Activated naive CD8-positive, alpha-beta T cell treated with anti-CD3 and anti-CD28 coated beads, Interleukin-2, amount 50 U/mL, for 16 hours (primary cell): ENCODE results near the gene AKAP13.

Source experiments
- DNase-seq: peaks from one replicate; pipeline ENCODE4 v3.0.0-alpha.2; 2020; ENCODE audit warnings: low read depth, low spot score

Gene AKAP13

DNA sequence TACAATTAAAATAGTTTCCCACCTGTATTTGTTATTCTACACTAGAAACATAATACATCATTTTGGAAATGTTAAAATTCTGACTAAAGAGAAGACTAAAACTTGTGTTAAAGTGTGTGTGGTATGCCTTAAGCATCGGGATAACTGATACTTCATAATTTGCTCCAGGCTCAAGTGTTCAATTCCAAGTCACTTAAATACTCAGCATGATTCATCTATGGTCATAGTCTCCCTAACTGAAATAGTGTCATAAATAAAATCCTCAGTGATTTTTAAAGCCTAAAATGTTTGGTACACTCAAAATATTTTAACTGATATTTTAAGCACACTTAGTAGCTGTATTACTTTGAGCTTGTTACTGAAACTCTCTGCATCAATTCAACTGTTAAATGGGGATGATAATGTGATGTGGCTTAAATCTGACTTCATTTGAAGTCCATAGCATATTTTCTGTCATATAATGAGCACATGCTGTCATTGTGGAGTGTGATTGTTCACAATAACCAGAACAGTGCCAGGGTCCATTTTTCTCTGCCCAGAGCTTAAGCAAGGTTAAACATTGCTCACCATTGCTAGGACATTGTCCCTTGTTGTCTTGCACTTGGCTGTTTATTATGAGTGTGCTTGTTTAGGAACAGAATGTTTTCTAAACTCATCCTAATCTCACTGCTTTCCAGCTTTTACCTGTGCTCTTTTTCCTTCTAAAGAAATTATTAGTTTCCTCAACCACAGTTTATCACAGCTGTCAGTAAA lies 292.1 kb downstream of the AKAP13 start:
- no peak for DNase-seq

DNA sequence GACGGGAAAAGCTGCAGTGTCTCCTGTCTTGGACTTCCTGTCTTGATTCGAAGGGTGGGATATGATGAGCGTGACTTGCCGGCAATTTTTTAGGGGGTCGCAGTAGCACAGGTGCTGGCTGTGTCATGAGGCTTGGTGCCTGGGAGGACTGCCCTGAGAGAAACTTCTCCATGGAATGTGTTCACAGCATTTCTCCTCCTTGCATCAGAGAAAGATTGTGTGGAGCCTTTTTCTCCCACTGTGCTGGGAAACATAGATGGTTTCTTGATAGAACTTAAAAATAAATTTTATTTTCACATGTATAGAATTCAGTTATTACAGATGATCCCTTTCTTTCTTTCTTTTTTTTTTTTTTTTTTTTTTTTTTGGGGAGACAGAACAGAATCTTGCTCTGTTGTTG lies 292.9 kb downstream of the AKAP13 start:
- no peak for DNase-seq

DNA sequence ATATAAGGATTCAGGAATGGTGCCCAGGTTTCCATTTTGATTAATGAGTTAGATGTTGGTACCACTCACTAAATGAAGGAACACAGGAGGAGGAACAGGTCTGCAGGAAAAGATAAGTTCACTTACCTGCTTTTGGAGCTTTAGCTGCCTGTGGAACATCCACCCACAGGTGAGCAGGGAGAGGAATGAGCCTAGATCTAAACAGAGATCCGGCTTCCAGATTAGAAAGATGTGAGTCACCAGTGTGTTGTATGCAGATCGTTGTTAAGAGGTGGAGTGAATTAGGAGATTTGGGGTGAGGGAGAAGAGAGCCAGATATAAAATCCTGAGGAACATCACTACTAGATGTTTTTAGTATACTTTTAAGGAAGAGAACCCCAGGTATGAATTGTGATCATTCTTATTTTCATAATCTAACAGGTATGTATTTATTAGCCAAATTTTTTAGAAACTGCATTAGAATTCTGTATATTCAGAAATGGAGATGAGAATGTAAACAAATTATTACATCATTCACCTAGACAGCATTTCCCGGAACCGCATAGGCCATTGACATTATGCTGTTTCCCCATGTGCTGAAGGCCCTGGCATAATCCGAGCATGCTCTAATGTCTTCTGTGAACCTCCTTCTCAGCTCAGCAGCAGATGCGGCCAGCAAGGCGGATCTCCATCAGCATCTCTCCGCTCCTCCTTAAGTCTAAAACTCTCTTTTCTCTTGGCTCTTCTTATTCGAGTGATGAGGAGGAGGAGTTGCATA lies 296.1 kb downstream of the AKAP13 start:
- no peak for DNase-seq

DNA sequence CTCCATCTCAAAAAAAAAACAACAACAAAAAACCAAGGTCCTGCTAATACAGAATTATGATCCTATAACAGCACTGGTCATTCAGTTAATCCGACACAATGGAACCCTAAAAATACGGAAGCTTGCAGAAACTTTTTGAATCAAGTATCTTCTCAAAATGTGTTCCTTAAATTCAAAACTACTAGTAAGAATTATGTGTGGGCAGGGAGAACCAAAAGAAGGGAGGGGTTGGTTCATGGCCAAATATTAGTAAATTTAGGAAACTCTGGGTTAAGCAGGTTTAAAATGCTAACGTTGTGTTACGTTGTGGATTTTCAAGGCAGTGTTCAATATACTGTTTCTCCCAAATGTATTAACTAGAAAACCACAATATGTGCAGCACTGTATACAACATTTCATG lies 298.8 kb downstream of the AKAP13 start:
- no peak for DNase-seq

DNA sequence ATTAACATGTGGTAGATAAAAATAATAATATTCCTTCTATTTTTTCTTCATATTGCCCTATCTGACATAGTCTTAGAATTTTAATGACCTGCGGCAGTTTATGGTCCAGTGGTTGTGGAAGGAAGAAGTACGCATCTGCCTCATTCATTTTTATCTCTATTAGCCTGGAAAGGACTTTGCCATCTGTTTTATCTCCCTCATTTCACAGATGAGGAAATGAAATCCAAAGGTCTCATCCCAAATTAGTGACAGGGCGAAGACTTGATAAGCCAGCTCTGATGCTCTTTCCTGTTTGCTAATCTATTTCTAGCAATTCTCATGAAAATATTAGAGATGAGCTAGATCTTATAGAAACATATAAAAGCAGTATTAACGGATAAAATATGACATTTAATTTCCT lies 301.0 kb downstream of the AKAP13 start:
- no peak for DNase-seq

DNA sequence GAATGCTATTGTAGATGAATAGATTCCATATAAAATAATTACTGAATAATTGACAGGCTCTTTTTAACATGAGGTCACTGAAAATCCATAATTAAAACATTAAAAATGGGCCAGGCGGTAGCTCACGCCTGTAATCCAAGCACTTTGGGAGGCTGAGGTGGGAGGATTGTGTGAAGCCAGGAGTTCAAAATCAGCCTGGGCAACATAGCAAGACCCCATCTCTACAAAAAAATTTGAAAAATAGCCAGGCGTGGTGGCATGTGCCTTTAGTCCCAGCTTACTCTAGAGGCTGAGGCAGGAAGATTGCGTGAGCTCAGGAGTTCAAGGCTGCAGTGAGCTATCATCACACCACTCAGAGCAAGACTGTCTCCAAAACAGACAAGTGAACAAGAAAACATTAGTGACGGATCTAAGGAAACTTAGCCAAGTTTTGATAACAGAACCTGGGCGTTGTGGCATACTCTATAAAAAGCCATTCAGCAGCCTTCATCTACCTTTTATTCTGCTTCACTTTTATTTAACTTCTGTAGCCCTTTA lies 303.8 kb downstream of the AKAP13 start:
- DNase-seq: no peak

DNA sequence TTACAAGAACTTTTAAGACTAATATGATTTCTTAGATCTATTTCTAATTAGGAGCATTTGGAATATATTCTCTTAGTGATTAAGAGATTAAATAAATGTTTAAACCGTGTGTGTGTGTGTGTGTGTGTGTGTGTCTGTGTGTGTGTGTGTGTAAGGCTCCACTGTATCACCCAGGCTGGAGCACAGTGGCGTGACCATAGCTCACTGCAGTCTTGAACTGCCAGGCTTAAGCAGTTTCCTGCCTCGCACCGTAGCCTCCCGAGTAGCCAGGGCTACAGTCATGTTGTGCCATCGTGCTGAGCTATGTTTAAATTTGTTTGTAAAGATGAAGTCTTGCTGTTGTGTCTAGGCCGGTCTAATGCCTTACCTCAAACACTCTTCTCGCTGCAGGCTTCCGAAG lies 305.0 kb downstream of the AKAP13 start:
- DNase-seq: no peak

DNA sequence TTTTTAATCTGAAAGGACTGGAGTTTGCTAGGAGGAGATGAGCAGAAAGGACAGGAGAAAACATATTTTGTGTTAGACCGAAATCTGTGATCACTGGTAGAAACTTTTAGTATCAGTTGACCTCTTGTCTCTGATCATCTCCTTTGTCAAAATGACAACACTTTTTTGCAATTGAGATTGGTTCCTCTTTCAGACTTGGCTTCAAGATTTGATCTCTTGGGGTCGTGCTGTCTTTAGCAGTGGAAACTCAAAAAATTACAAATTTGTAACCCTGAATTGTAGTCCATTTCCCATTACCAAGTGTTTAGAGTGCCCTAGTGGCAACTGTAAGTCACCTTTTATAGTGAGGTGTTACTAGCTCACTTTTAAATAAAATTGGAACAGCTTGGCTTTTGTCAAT lies 306.9 kb downstream of the AKAP13 start:
- no peak for DNase-seq

DNA sequence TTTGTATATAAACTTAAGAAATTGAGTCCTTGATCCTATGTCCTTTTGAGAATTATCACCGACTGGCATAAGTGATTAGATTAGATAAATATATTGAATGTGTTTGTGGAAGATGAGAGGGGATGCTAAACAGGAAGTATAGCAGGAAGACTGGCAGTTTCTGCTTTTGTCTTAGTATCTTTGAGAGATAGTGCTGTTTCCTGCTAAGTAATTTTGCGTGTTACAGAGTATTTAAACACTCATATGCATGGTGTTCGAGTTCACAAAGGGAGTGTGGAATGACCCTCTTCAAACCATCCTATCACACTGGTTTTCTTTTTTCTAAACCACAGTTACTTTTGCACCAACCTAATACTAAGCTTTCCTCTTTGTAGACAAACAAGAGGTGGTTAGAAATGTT lies 308.3 kb downstream of the AKAP13 start:
- no peak for DNase-seq

DNA sequence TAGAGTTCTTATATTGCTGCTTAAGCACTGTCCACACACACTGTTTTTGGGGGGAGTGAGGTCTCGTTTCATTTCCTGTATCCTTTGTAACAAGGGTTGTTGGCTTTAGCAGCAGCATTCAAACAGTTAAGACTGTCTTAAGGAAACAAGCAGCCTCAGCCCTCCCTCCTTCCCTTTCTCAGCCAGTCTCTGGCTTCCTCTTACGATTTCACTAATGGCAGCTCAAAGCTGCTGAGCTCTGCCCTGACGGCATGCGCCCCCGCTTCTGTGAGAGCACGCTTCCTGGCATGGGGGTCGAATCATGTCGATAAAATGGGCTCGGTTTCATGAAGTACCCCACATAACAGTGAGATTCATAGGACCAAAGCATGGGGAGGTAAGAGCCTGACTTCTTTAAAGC lies 309.3 kb downstream of the AKAP13 start:
- DNase-seq: peak; percentile 26

DNA sequence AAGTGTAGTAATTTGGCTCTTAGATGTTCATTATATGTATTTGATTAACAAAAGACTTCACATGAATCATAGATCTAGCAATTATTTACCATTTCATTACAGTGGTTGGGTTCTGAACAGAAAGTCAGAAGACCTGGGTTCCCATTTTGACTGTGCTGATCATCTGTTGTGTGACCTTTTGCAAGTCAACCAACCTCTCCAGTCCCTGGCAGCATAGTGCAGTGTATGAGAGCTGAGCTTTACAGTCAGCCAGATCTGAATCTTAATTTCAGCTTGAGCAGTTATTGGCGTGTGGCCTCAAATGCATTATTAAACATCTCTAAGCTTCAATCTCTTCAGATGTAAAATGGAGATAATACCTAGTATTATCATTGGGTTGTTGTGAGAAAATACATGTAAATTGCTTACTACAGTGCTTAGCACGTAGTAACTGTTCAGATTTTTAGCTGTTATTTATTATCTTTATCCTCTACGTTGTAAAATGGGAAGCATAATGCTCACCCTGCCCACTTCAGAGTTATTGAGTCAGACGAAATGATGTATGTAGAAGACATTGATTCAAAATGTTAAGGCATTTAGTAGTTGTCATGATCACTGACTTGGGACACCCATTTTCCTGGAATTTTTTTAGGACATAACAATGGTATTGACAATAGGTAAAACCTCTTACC lies 310.3 kb downstream of the AKAP13 start:
- no peak for DNase-seq

DNA sequence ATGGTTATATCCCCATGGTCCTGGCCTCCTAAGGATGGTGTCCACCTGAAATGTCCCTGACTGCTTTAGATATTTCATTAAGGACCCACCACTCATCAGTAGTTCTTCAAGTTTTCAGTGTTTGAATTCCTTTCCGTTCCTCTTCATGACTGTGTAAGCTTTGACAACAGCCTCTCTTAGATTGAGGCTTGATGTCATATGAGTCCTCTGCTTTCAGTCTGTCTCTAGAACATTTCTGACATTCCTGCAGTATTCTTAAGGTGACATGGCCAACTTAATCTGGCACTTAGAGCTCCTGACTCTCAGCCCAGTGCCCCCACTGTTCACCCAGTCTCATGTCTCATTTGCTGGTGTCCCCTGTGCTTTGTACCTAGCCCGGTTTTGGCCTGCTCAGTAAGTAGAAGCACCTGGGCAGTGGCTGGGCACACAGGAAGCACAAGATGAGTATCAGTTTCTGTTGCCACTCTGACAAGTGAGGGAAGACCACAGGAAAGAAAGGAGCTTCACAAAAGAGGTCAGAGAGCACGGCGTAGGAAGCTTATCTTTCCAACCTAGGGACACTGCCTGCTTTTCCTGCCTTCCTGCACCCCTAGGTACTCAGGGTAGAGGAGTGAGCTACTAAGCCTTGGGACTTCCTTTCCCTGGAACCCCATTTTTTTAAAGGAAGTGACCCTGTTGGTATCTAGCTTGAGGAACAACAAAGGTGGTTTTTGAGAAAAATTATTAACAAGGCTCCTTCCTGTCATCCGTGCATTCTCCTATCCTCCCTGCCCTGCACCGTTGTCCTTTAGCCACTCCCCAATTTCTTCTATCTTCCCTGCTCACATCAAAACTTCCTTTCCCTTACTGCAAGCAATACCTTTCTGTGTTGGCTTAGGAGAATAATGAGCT lies 311.2 kb downstream of the AKAP13 start:
- no peak for DNase-seq

DNA sequence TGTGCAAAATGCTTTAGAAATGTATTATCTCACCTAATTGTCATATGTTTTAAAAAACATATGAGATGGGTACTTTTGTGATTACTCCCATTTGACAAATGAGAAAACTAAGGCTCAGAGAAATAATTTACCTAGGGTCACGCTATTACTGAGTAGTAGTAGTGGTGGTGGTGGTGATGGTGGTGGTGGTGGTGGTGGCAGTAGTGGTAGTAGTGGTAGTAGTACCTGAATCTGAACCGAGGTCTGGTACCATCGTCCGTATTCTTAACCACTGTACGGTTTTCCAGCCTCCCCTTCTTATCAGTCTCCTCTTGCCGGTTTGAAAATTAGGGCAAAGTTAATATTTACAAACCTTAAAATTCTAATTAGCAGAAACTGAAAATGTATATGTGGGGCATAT lies 311.9 kb downstream of the AKAP13 start:
- no peak for DNase-seq

DNA sequence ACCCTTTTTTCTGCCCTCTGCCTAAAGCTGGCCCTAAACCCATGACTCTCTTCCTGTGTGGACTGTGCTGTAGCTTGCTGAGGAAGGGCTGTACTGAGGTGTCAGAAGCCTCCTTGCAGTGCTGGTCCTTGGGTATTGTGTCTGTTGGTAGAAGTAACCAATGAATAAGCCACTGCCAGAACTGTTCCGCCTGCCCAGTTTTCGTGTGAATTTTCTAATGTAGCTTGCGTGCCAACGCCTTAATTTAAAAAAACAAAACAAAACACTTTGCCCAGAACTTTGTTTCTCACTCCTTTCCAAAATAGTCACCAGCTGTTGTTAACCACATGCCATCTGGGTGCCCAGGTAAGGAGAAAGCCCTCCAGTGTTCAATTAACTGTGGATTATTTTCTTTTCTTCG lies 312.5 kb downstream of the AKAP13 start:
- no peak for DNase-seq

DNA sequence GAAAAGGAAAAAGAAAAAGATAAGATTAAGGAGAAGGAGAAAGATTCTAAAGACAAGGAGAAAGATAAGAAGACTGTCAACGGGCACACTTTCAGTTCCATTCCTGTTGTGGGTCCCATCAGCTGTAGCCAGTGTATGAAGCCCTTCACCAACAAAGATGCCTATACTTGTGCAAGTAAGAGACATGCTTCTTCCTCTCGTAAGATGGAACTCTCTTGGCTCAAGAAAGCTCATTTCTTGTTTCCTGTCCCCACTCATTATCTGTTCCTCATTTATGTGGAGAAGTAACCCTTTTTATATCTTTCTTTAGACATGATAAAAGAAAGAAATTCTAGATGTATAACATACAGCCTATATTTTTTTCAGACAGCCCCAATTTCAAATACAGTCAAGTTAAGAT lies 312.9 kb downstream of the AKAP13 start:
- no peak for DNase-seq

DNA sequence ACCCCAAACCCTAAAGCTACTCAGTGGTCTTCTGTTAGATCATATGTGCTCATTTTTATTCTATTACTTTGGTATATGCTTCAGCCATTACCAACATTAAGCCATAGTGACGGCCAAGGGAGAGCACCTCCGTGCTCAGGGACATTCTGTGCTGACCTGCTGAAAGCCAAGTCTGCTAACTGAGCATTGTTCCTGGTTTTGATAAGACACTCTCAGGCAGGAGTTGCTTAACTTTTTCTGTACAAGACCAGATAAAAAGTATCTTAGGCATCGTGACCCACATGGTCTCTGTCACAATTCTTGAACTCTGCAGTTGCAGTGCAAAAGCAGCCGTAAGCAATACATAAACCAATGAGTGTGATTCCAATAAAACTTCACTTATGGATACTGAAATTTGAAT lies 313.7 kb downstream of the AKAP13 start:
- no peak for DNase-seq

DNA sequence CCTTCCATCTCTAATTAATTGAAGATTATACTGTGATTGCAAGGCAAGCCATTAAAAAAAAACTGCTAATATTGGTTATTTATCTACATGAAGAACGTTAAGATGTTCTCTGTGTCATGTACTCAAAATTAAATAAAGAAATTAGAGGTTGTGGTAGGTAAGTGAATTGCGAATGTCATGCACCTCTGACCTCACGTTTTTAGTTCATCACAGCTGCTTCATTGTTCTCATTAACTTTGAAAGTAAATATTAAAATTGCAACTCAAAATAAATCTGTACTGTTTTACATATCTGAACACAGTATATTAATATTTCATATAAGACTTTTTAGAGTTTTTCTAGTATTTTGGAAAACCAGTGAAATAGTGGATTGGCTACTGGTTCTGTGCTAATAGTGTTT lies 320.4 kb downstream of the AKAP13 start:
- DNase-seq: no peak

DNA sequence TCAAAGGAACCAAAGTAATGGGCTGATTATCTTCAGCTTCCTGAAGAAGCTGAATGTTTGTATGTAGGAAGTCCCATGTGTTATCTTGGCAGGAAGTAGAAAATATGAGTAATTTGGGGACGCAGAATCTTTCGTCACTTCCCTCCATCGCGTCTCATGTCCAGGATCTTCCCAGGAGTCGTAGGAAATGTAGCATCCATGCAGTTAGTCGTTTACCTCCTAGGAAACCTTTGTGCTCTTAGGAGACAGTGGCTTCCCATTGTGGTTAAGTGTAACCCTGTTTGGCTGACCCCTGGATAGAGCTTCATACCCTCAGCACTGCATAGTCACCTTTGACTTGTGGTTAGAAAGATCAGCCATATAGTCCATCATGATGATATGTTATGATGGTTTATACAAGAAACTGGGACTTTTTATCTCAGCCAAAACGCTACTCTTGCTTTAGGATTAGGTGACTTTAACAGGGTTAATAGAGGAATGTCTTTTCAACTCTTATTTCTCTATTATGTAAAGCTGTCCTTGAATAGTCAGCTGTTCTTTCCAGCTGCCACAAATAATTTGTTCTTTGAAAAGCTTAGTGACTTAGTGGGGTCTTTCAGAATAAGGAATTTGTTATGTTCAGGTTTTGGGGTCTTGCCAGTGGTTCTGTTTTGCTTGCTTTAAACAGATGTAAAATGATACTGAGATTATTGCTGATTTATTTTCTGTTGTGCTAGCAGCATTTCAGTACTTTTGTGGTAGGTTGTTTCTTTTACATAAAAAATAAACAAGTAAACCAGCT lies 322.1 kb downstream of the AKAP13 start:
- DNase-seq: no peak

DNA sequence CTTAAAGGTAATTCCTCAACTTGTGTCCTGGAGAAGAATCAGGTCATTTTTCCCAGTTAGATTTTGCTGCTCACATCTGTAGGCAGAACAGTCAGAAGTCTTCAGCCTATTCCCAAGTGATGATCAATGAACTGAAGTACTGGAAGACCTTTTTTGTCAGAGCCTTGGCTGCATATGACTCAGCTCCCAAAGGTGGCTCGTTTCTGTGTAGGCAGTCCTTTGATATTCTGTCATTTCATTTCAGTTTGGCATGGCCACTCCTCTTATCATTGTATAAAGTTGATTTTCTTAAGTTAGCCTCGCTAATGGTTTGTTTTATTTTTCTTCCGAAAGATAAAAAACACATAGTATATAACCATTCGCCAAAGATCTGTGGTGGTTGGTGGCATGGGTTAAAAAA lies 323.7 kb downstream of the AKAP13 start:
- no peak for DNase-seq

DNA sequence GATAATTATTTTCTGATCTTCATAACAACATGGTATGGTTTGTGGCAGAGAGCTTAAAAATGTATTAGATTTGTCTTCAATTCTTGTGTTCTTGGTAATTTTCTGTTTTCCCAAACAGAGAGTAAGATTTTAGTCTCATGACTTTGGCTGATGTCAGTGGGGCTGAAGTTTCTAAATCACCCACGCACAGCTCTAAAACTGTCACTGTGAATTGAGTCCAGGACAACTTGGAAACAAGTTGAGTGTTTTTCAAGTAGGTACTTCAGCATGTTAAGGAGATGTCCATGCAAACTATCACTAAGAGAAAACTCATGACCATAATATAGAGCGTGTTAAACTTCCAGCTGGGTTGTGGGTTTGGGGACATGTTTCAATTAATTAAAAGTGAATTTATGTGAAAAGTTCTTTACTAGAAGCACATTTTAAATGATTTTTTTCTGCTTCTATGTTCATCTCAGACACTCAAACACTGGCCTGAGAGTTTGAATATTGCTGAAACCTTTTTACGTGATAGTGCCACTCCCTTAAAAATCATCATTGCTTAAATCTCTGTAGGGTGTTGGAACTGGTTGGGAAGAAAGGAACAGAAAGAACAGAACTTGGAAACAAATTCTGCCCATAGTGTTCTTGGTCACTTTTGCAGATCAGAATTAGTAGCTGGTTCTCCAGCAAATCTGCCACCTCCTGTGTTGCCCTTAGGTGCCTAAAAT lies 324.5 kb downstream of the AKAP13 start:
- no peak for DNase-seq
